Adrenal gland (tissue), 5 donors: ENCODE results near the gene GNPAT.

Experiments
- CTCF ChIP-seq, 6 experiments: fragments of 450-650 bp in 4 of 6; fragments of 200-600 bp in 2 of 6; sonication (generic) in 1 of 6; IDR thresholded peaks; 1 replicate in 5 of 6; 2 replicates in 1 of 6; pipeline versions ENCODE4 v1.5.1 to v1.8.0; 2016 to 2021; ENCODE audit warnings: antibody characterized with exemption in 6 of 6, mild to moderate bottlenecking in 2 of 6, moderate library complexity in 1 of 6
- POLR2A ChIP-seq, 2 donors: fragments of 450-650 bp; IDR thresholded peaks; one replicate each; pipeline ENCODE4 v1.6.1; 2017; ENCODE audit warnings: antibody characterized with exemption in 2 of 2, mild to moderate bottlenecking in 2 of 2, moderate library complexity in 1 of 2
- donor health status: DM: no; HTN: no; CAD: no.

GRCh38 chr1:231201979-231202633 is 38.9 kb upstream of the GNPAT start:
- TF ChIP-seq CTCF (IDR thresholded peaks at IDR 0.05) (no peak), POLR2A (IDR thresholded peaks at IDR 0.05) (no peak)
